Upper lobe of left lung (tissue), 6 donors: ENCODE measurements around the gene CEP72. TPM values are rescaled to one million over a fixed set of nuclear protein-coding genes. Genes with fewer than 3 reads are reported as not detected.

Experiments used
- ATAC-seq, 2 donors: fragments of 200-7000 bp; cut with Tn5 transposase; one replicate each; pipeline ENCODE4 v1.9.1; 2022; ENCODE audit warnings: mild to moderate bottlenecking in 2 of 2, moderate library complexity in 2 of 2; ENCODE audit not compliant: low FRiP score in 2 of 2
- DNase-seq, 2 donors: peaks; one replicate each; pipeline ENCODE4 v3.0.0-alpha.2; 2019 to 2020
- H3K27ac ChIP-seq, 4 donors: fragments of 200-600 bp; sonication (generic); one replicate each; pipeline ENCODE4 v1.5.1; 2016 to 2019
- H3K27me3 ChIP-seq, 4 donors: fragments of 200-600 bp; sonication (generic); one replicate each; pipeline ENCODE4 v1.5.1; 2017 to 2019
- H3K36me3 ChIP-seq, 4 donors: fragments of 200-600 bp; sonication (generic); one replicate each; pipeline ENCODE4 v1.5.1; 2016 to 2019
- H3K4me1 ChIP-seq, 4 donors: fragments of 200-600 bp; sonication (generic); one replicate each; pipeline ENCODE4 v1.5.1; 2018 to 2019
- H3K4me3 ChIP-seq, 4 donors: fragments of 200-600 bp; sonication (generic); one replicate each; pipeline ENCODE4 v1.5.1; 2017 to 2019; ENCODE audit warnings: mild to moderate bottlenecking in 2 of 4, moderate library complexity in 1 of 4
- H3K9me3 ChIP-seq, 4 donors: fragments of 200-600 bp; sonication (generic); one replicate each; pipeline ENCODE4 v1.5.1; 2018 to 2019
- CTCF ChIP-seq, 6 experiments: fragments of 450-650 bp in 4 of 6; fragments of 200-600 bp in 2 of 6; sonication (generic) in 2 of 6; IDR thresholded peaks; one replicate each; pipeline ENCODE4 v1.5.1; 2016 to 2019; ENCODE audit warnings: antibody characterized with exemption in 6 of 6
- EP300 ChIP-seq, 4 donors: sonication (generic); formaldehyde crosslinking; IDR thresholded peaks; one replicate each; pipeline ENCODE4 v1.5.1; 2017; ENCODE audit warnings: antibody characterized with exemption in 4 of 4, control low read depth in 2 of 4
- POLR2A ChIP-seq, 4 donors: fragments of 450-650 bp; IDR thresholded peaks; one replicate each; pipeline ENCODE4 v1.5.1; 2016 to 2017; ENCODE audit warnings: antibody characterized with exemption in 4 of 4, mild to moderate bottlenecking in 2 of 4
- POLR2AphosphoS5 ChIP-seq, 2 donors: sonication (generic); formaldehyde crosslinking; IDR thresholded peaks; one replicate each; pipeline ENCODE4 v1.5.1; 2017; ENCODE audit warnings: antibody characterized with exemption in 2 of 2
- WGBS, 2 donors: methylation state at CpG; one replicate each; pipeline ENCODE4 v1.1.5; 2017 to 2018; 5-methylcytosine and 5-hydroxymethylcytosine counted together
- total RNA-seq, 6 donors: library from RNA; depleted of rRNA in 4 of 6; stranded (reverse); fragments of >200 nt in 4 of 6; gene quantifications; one replicate each; pipeline versions ENCODE4 v1.1.0 to v1.2.1, GENCODE V29; 2016 to 2021
- donor health status: DM: no; HTN: no; CAD: no; lungs with moderate emphysema.
- donor health status: DM: no; HTN: yes; CAD: no; lungs with severe emphysema.

Gene CEP72
- total RNA-seq, 6 donors from 2014 or later = 6.8 to 21.0 (median 9.4) TPM

- TF ChIP-seq POLR2AphosphoS5 (IDR thresholded peaks at IDR 0.05) (no peak), POLR2A (IDR thresholded peaks at IDR 0.05) (no peak), CTCF (IDR thresholded peaks at IDR 0.05) (no peak), EP300 (IDR thresholded peaks at IDR 0.05) (no peak)
- H3K4me1 ChIP-seq = peaks cover 9 to 24% (median 15%) of the 10 kb centered on the region in 4 donors
- H3K4me3 ChIP-seq = no peak overlapping the region
- no peak for ATAC-seq
- 91 to 100% methylated on average over 4 to 9 of the region's 9 CpGs for WGBS, 2 donors
- no peak overlapping the region for H3K27ac ChIP-seq
- no peaks in the 10 kb centered on the region for H3K36me3 ChIP-seq
- no peaks in the 10 kb centered on the region for H3K27me3 ChIP-seq
- no peaks in the 10 kb centered on the region for H3K9me3 ChIP-seq
- peak in 1 of 2 donors; percentile 58 for DNase-seq
Observed at GRCh38 chr5:610011-610743, 2.0 kb upstream of the CEP72 start.

GRCh38 chr5:610744-611730, 1.1 kb upstream of the CEP72 start:
- Histone ChIP-seq H3K4me3 (peak overlapping the region in 3 of 4 donors; percentile 90 to 95 (median 95)), H3K4me1 (peaks cover 9 to 24% (median 15%) of the 10 kb centered on the region in 4 donors), H3K27ac (peak overlapping the region in 2 of 4 donors; percentile 50 to 70), H3K36me3 (no peaks in the 10 kb centered on the region), H3K27me3 (no peaks in the 10 kb centered on the region), H3K9me3 (no peaks in the 10 kb centered on the region)
- ATAC-seq (peak in 1 of 2 donors; percentile 2), DNase-seq (no peak)
- WGBS, 2 donors = 49 to 52% methylated on average over 10 to 11 of the region's 11 CpGs
- TF ChIP-seq EP300 (IDR thresholded peaks at IDR 0.05) = no peak
- no peak for TF ChIP-seq CTCF (IDR thresholded peaks at IDR 0.05)
- no peak for TF ChIP-seq POLR2A (IDR thresholded peaks at IDR 0.05)
- TF ChIP-seq POLR2AphosphoS5 (IDR thresholded peaks at IDR 0.05) = no peak

- Histone ChIP-seq H3K36me3 (no peaks in the 10 kb centered on the region), H3K27me3 (no peaks in the 10 kb centered on the region), H3K4me3 (peak overlapping the region; percentile 20 to 95 (median 92)), H3K9me3 (no peaks in the 10 kb centered on the region), H3K27ac (peak overlapping the region in 3 of 4 donors; percentile 50 to 70 (median 57)), H3K4me1 (peaks cover 9 to 24% (median 15%) of the 10 kb centered on the region in 4 donors)
- peak in 1 of 2 donors; percentile 38 for ATAC-seq
- TF ChIP-seq POLR2A (IDR thresholded peaks at IDR 0.05) = no peak
- no peak for TF ChIP-seq CTCF (IDR thresholded peaks at IDR 0.05)
- no peak for TF ChIP-seq POLR2AphosphoS5 (IDR thresholded peaks at IDR 0.05)
- no peak for TF ChIP-seq EP300 (IDR thresholded peaks at IDR 0.05)
- 33 to 40% methylated on average over 14 to 20 of the region's 49 CpGs for WGBS, 2 donors
- DNase-seq = peak in 1 of 2 donors; percentile 37
Observed at GRCh38 chr5:612498-613424, 621 bp downstream of the CEP72 start.

- peak; percentile 17 to 41 for DNase-seq
- Histone ChIP-seq H3K9me3 (no peaks in the 10 kb centered on the region), H3K27me3 (no peaks in the 10 kb centered on the region), H3K36me3 (peaks cover 12 to 26% (median 22%) of the 10 kb centered on the region in 4 donors), H3K4me3 (no peak overlapping the region), H3K4me1 (peaks cover 5 to 19% (median 11%) of the 10 kb centered on the region in 4 donors), H3K27ac (no peak overlapping the region)
- TF ChIP-seq EP300 (IDR thresholded peaks at IDR 0.05) = no peak
- 87 to 90% methylated on average over 13 of the region's 13 CpGs for WGBS, 2 donors
- no peak for ATAC-seq
Observed at GRCh38 chr5:616484-617039, 4.4 kb downstream of the CEP72 start.
